ENCODE data around the gene LOXL1.
A peak's percentile ranks its signal among the peaks of the same experiment; 100 is the strongest.

Gene LOXL1

GRCh38 chr15:73889762-73890124, 36.5 kb upstream of the LOXL1 start:
- no peak overlapping the region for H4K5ac ChIP-seq (ENCODE audit: low read length)
- H4K8ac ChIP-seq (ENCODE audit: low read depth, low read length), result no peak overlapping the region
- H3K4me3 ChIP-seq (ENCODE audit: low read length), result no peak overlapping the region
- H3K36me3 ChIP-seq (ENCODE audit: control insufficient read depth, insufficient read depth, low read length), result no peaks in the 10 kb centered on the region
- H3K27me3 ChIP-seq (ENCODE audit: insufficient read depth, low read length, poor library complexity), result no peaks in the 10 kb centered on the region
- DNase-seq, result no peak
- H2BK5ac ChIP-seq (ENCODE audit: low read length), result no peak overlapping the region
- no CpG with 5 or more reads among the region's 1 CpG for WGBS (ENCODE audit: extremely low coverage, insufficient coverage, low lambda C conversion rate)
- no peak overlapping the region for H3K56ac ChIP-seq (ENCODE audit: low read length)
- H3K4me2 ChIP-seq (ENCODE audit: low read length), result no peak overlapping the region
- H2BK120ac ChIP-seq (ENCODE audit: low read depth, low read length), result no peak overlapping the region
- no peaks in the 10 kb centered on the region for H3K79me1 ChIP-seq (ENCODE audit: low read length)
- H3K27ac ChIP-seq (ENCODE audit: low read depth, low read length), result no peak overlapping the region
- H3K18ac ChIP-seq (ENCODE audit: low read length), result no peak overlapping the region
- H3K4ac ChIP-seq (ENCODE audit: low read depth, low read length), result no peak overlapping the region
- H3K4me1 ChIP-seq (ENCODE audit: control insufficient read depth, low read depth, low read length), result no peaks in the 10 kb centered on the region
- no peak overlapping the region for H3K23ac ChIP-seq (ENCODE audit: low read length)
- no peak overlapping the region for H3K9ac ChIP-seq (ENCODE audit: low read length)
- no peak overlapping the region for H2BK15ac ChIP-seq (replicated peaks; ENCODE audit: low read depth)
- H3K79me2 ChIP-seq (ENCODE audit: control insufficient read depth, insufficient read depth, low read length), result no peaks in the 10 kb centered on the region
- H2AK5ac ChIP-seq (ENCODE audit: low read length), result no peak overlapping the region

GRCh38 chr15:73891328-73892315, 34.6 kb upstream of the LOXL1 start:
- H2AK5ac ChIP-seq (ENCODE audit: low read length), result no peak overlapping the region
- H3K27me3 ChIP-seq (ENCODE audit: insufficient read depth, low read length, poor library complexity), result no peaks in the 10 kb centered on the region
- H3K36me3 ChIP-seq (ENCODE audit: control insufficient read depth, insufficient read depth, low read length), result no peaks in the 10 kb centered on the region
- H3K79me1 ChIP-seq (ENCODE audit: low read length), result no peaks in the 10 kb centered on the region
- H3K18ac ChIP-seq (ENCODE audit: low read length), result no peak overlapping the region
- no peak for DNase-seq
- no peak overlapping the region for H3K9ac ChIP-seq (ENCODE audit: low read length)
- H3K56ac ChIP-seq (ENCODE audit: low read length), result no peak overlapping the region
- no peak overlapping the region for H4K5ac ChIP-seq (ENCODE audit: low read length)
- no peaks in the 10 kb centered on the region for H3K79me2 ChIP-seq (ENCODE audit: control insufficient read depth, insufficient read depth, low read length)
- H2BK5ac ChIP-seq (ENCODE audit: low read length), result no peak overlapping the region
- no peak overlapping the region for H3K27ac ChIP-seq (ENCODE audit: low read depth, low read length)
- no peak overlapping the region for H3K4ac ChIP-seq (ENCODE audit: low read depth, low read length)
- H3K23ac ChIP-seq (ENCODE audit: low read length), result no peak overlapping the region
- H3K4me1 ChIP-seq (ENCODE audit: control insufficient read depth, low read depth, low read length), result no peaks in the 10 kb centered on the region
- H2BK15ac ChIP-seq (replicated peaks; ENCODE audit: low read depth), result no peak overlapping the region
- no peak overlapping the region for H3K4me3 ChIP-seq (ENCODE audit: low read length)
- H2BK120ac ChIP-seq (ENCODE audit: low read depth, low read length), result no peak overlapping the region
- H3K4me2 ChIP-seq (ENCODE audit: low read length), result no peak overlapping the region
- no peak overlapping the region for H4K8ac ChIP-seq (ENCODE audit: low read depth, low read length)
- no CpG with 5 or more reads among the region's 11 CpGs for WGBS (ENCODE audit: extremely low coverage, insufficient coverage, low lambda C conversion rate)

DNA sequence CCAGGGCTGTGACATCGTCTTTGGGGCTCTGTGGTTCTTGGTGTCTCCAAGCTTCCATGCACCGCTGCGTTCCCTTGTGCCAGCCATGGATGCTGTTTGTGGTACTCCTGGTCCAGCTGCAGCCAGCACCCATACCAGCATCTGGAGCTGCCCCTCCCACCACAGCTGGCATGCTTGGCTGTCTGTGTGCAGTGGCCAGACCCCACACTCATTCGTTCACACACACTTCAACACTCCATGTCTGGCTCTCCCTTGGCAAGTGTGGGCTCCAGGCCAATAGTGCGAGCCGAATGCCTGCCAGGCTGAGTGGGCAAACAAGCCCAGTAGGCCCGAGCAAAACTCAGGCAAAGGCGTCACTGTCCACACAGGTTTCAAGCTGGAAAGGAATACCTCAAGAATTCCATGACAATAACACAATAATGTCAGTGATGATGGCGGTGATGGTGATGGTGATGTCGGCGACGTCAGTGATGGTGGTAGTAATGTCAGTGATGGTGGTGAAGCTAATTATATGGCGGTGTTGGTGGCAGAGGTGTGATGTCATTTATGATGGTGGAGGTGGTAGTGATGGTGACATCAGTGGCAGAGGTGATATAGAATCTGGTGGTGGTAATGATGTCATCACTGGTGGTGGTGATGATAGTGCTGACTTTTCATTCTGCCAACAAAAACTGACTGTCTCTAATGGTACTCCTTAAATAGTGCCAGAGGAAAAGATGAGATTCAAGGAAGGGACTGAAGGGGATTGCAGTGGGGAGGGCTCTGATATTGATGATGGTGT, 33.6 kb upstream of the LOXL1 start:
- Histone ChIP-seq H3K4me1 (ENCODE audit: control insufficient read depth, low read depth, low read length) (no peaks in the 10 kb centered on the region), H2AK5ac (ENCODE audit: low read length) (no peak overlapping the region), H3K79me2 (ENCODE audit: control insufficient read depth, insufficient read depth, low read length) (no peaks in the 10 kb centered on the region), H3K23ac (ENCODE audit: low read length) (peak overlapping the region; percentile 15), H3K36me3 (ENCODE audit: control insufficient read depth, insufficient read depth, low read length) (no peaks in the 10 kb centered on the region), H3K27me3 (ENCODE audit: insufficient read depth, low read length, poor library complexity) (no peaks in the 10 kb centered on the region), H4K8ac (ENCODE audit: low read depth, low read length) (no peak overlapping the region), H3K9ac (ENCODE audit: low read length) (no peak overlapping the region), H3K56ac (ENCODE audit: low read length) (no peak overlapping the region), H3K4me3 (ENCODE audit: low read length) (no peak overlapping the region), H3K79me1 (ENCODE audit: low read length) (no peaks in the 10 kb centered on the region), H2BK15ac (replicated peaks; ENCODE audit: low read depth) (no peak overlapping the region), H3K27ac (ENCODE audit: low read depth, low read length) (no peak overlapping the region), H3K18ac (ENCODE audit: low read length) (no peak overlapping the region), H4K5ac (ENCODE audit: low read length) (no peak overlapping the region), H2BK5ac (ENCODE audit: low read length) (no peak overlapping the region), H2BK120ac (ENCODE audit: low read depth, low read length) (no peak overlapping the region), H3K4ac (ENCODE audit: low read depth, low read length) (no peak overlapping the region), H3K4me2 (ENCODE audit: low read length) (no peak overlapping the region)
- DNase-seq, result no peak
- WGBS (ENCODE audit: extremely low coverage, insufficient coverage, low lambda C conversion rate), result no CpG with 5 or more reads among the region's 13 CpGs

DNA sequence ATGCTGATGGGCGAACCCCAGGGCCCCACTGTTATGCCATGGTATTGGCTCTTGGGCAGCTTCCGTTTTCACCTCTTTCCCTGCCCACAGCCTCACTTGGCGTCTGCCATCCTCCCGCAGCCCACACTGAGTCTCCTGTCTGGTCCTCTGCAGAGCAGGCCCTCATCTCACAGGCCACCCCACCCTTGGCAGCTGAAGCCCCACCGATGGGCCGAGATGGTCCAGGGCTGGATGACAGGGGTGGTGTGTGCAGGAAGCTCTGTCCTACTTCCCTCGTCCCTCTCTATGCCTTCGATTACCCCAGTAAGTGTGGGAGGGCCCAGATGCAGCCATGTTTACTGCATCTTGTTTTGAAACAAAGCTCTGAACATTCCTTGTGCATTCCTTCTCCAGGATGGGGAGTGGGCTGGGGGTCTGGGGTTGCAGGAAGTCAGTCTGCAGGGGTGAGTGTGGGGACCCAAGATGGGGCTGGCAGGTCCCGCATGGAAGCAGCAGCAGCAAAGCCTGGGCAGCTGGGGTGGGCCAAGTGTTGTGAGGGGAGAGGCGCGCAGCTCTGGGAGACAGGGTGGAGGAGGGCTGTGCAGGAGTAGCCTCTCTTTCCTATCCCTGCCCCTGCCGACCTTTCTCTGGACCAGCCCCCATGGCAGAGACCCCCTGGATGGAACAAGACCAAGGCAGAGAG, 32.0 kb upstream of the LOXL1 start:
- Histone ChIP-seq H4K5ac (ENCODE audit: low read length) (no peak overlapping the region), H3K18ac (ENCODE audit: low read length) (no peak overlapping the region), H3K56ac (ENCODE audit: low read length) (no peak overlapping the region), H3K23ac (ENCODE audit: low read length) (no peak overlapping the region), H3K4me3 (ENCODE audit: low read length) (no peak overlapping the region), H2BK5ac (ENCODE audit: low read length) (no peak overlapping the region), H2AK5ac (ENCODE audit: low read length) (no peak overlapping the region), H3K9ac (ENCODE audit: low read length) (no peak overlapping the region), H3K27me3 (ENCODE audit: insufficient read depth, low read length, poor library complexity) (no peaks in the 10 kb centered on the region), H3K4ac (ENCODE audit: low read depth, low read length) (no peak overlapping the region), H3K4me1 (ENCODE audit: control insufficient read depth, low read depth, low read length) (no peaks in the 10 kb centered on the region), H3K4me2 (ENCODE audit: low read length) (no peak overlapping the region), H3K27ac (ENCODE audit: low read depth, low read length) (no peak overlapping the region), H2BK15ac (replicated peaks; ENCODE audit: low read depth) (no peak overlapping the region), H2BK120ac (ENCODE audit: low read depth, low read length) (no peak overlapping the region), H3K36me3 (ENCODE audit: control insufficient read depth, insufficient read depth, low read length) (no peaks in the 10 kb centered on the region), H3K79me1 (ENCODE audit: low read length) (no peaks in the 10 kb centered on the region), H3K79me2 (ENCODE audit: control insufficient read depth, insufficient read depth, low read length) (no peaks in the 10 kb centered on the region), H4K8ac (ENCODE audit: low read depth, low read length) (no peak overlapping the region)
- WGBS (ENCODE audit: extremely low coverage, insufficient coverage, low lambda C conversion rate), result no CpG with 5 or more reads among the region's 12 CpGs
- DNase-seq, result no peak

DNA sequence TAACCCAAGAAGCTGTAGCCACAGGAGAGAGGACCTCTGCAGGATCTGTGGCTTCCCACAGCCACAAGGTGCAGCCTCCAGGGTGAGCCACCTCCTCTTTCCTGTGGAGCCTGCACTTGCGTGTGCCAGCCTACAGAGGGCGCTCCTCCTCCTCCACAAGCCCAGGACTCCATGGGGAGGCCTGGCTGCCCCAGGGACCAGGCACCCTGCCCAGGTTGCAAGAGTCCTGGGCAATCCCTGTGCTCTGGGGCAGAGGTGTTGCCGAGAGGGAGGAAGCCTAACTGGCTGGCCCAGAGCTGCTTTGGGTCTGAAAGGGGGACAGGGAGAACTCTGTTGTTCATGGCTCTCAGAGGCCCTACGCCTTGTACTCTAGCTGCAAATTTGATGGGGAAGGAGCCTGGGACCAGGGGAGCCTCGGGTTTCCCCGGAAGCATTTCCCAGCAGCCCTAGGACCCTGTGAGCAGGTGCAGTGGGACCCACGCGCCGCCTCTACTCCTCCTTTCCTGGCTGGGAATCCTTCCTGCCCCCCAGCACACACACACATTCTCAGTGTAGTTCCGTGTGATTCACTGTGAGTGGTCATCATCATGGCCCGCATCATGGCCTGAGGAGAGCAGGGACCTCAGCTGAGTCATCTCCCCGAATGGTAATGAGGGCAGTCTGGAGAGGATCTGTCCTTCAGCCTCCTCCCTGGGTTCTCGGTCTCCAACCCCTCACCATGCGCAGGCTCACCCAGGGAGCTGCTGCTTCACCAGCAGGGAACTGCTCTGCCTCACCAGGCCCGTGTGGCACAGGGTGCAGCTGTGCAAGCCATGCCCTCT, 28.6 kb upstream of the LOXL1 start:
- Histone ChIP-seq H4K8ac (ENCODE audit: low read depth, low read length) (no peak overlapping the region), H3K4ac (ENCODE audit: low read depth, low read length) (no peak overlapping the region), H2BK5ac (ENCODE audit: low read length) (no peak overlapping the region), H3K4me2 (ENCODE audit: low read length) (no peak overlapping the region), H3K56ac (ENCODE audit: low read length) (no peak overlapping the region), H3K79me1 (ENCODE audit: low read length) (no peaks in the 10 kb centered on the region), H3K36me3 (ENCODE audit: control insufficient read depth, insufficient read depth, low read length) (no peaks in the 10 kb centered on the region), H3K23ac (ENCODE audit: low read length) (no peak overlapping the region), H3K18ac (ENCODE audit: low read length) (no peak overlapping the region), H3K9ac (ENCODE audit: low read length) (no peak overlapping the region), H3K79me2 (ENCODE audit: control insufficient read depth, insufficient read depth, low read length) (no peaks in the 10 kb centered on the region), H2AK5ac (ENCODE audit: low read length) (no peak overlapping the region), H3K4me3 (ENCODE audit: low read length) (no peak overlapping the region), H3K4me1 (ENCODE audit: control insufficient read depth, low read depth, low read length) (no peaks in the 10 kb centered on the region), H4K5ac (ENCODE audit: low read length) (no peak overlapping the region), H3K27ac (ENCODE audit: low read depth, low read length) (no peak overlapping the region), H2BK15ac (replicated peaks; ENCODE audit: low read depth) (no peak overlapping the region), H2BK120ac (ENCODE audit: low read depth, low read length) (no peak overlapping the region), H3K27me3 (ENCODE audit: insufficient read depth, low read length, poor library complexity) (no peaks in the 10 kb centered on the region)
- WGBS (ENCODE audit: extremely low coverage, insufficient coverage, low lambda C conversion rate), result no CpG with 5 or more reads among the region's 15 CpGs
- DNase-seq, result peak; percentile 81

Data from mesendoderm (in vitro differentiated cells).